HEK293T (cell line): Measurements from ENCODE around the gene TCERG1L.

Source experiments
- ELF4 ChIP-seq: fragments of 450-650 bp; IDR thresholded peaks from 2 replicates; pipeline ENCODE4 v1.6.1; 2017; ENCODE audit warnings: antibody characterized with exemption
- FOXA1 ChIP-seq: fragments of 450-650 bp; IDR thresholded peaks from 2 replicates; pipeline ENCODE4 v1.6.1; 2016; ENCODE audit warnings: mild to moderate bottlenecking
- FOXK2 ChIP-seq: fragments of 450-650 bp; IDR thresholded peaks from 2 replicates; pipeline ENCODE4 v1.6.1; 2016; ENCODE audit warnings: mild to moderate bottlenecking
- FOXM1 ChIP-seq: fragments of 450-650 bp; IDR thresholded peaks from 2 replicates; pipeline ENCODE4 v1.6.1; 2017; ENCODE audit warnings: mild to moderate bottlenecking, borderline replicate concordance
- L3MBTL2 ChIP-seq: fragments of 450-650 bp; conservative IDR thresholded peaks from 2 replicates; pipeline ENCODE4 v1.6.1; 2016; ENCODE audit warnings: mild to moderate bottlenecking
- PKNOX1 ChIP-seq: fragments of 450-650 bp; IDR thresholded peaks from 2 replicates; pipeline ENCODE4 v1.6.1; 2016
- SP1 ChIP-seq: fragments of 450-650 bp; IDR thresholded peaks from 2 replicates; pipeline ENCODE4 v1.6.1; 2017
- ZNF384 ChIP-seq: fragments of 450-650 bp; IDR thresholded peaks from 2 replicates; pipeline ENCODE4 v1.6.1; 2016

GRCh38 chr10:131134001-131134576, 177.4 kb downstream of the TCERG1L start:
- TF ChIP-seq FOXA1: no peak
- TF ChIP-seq SP1: no peak
- TF ChIP-seq ZNF384: no peak
- no peak for TF ChIP-seq ELF4
- no peak for TF ChIP-seq FOXK2
- no peak for TF ChIP-seq FOXM1
- TF ChIP-seq L3MBTL2: no peak
- TF ChIP-seq PKNOX1: no peak
